Stimulated activated CD8-positive, alpha-beta memory T cell treated with anti-CD3 and anti-CD28 coated beads, Interleukin-4, amount 100 ng/mL, for 4 hours (primary cell): ENCODE results near the gene TIE1.

ENCODE experiments used
- DNase-seq, 2 donors: peaks; one replicate each; pipeline ENCODE4 v3.0.0-alpha.2; 2020; ENCODE audit warnings: low read depth in 2 of 2, low spot score in 1 of 2

The TIE1 gene

GRCh38 chr1:43292679-43293078 is 8.1 kb upstream of the TIE1 start:
- DNase-seq, result no peak

- DNase-seq, result no peak
These were observed 7.6 kb upstream of the TIE1 start for GRCh38 chr1:43293176-43293575.

- DNase-seq, result no peak
These were observed 6.7 kb upstream of the TIE1 start for GRCh38 chr1:43293896-43294760.

GRCh38 chr1:43294761-43295160 is 6.0 kb upstream of the TIE1 start:
- DNase-seq, result no peak

GRCh38 chr1:43296207-43296606 is 4.6 kb upstream of the TIE1 start:
- no peak for DNase-seq

GRCh38 chr1:43298055-43298454 is 2.7 kb upstream of the TIE1 start:
- DNase-seq, result no peak

- no peak for DNase-seq
These were observed 1.7 kb upstream of the TIE1 start for GRCh38 chr1:43299101-43299500.

- no peak for DNase-seq
These were observed 1.4 kb downstream of the TIE1 start for GRCh38 chr1:43302201-43302600.

GRCh38 chr1:43302721-43303470 is 2.1 kb downstream of the TIE1 start:
- DNase-seq, result no peak

- DNase-seq, result no peak
These were observed 2.9 kb downstream of the TIE1 start for GRCh38 chr1:43303471-43304313.

- DNase-seq, result no peak
These were observed 3.5 kb downstream of the TIE1 start for GRCh38 chr1:43304314-43304681.

- no peak for DNase-seq
These were observed 4.1 kb downstream of the TIE1 start for GRCh38 chr1:43304771-43305300.

GRCh38 chr1:43305461-43305860 is 4.7 kb downstream of the TIE1 start:
- DNase-seq, result no peak

GRCh38 chr1:43305926-43306687 is 5.3 kb downstream of the TIE1 start:
- no peak for DNase-seq

- DNase-seq, result no peak
These were observed 6.1 kb downstream of the TIE1 start for GRCh38 chr1:43306688-43307457.

GRCh38 chr1:43307458-43308158 is 6.8 kb downstream of the TIE1 start:
- DNase-seq, result no peak

GRCh38 chr1:43308635-43309404 is 8.0 kb downstream of the TIE1 start:
- DNase-seq, result no peak

GRCh38 chr1:43309405-43310025 is 8.7 kb downstream of the TIE1 start:
- DNase-seq, result no peak
